OCI-LY3 (cell line): ENCODE measurements around the gene CENPI.

Experiments
- H2AFZ ChIP-seq: fragments of 200-600, 300-600 bp; shearing (Covaris generic); 2 replicates; pipeline ENCODE4 v1.6.0; 2014; ENCODE audit warnings: antibody characterized with exemption, low read depth, low read length
- H3K27ac ChIP-seq: fragments of 200-600, 300-600 bp; sonication (generic); 2 replicates; pipeline ENCODE4 v1.5.1; 2014; ENCODE audit warnings: mild to moderate bottlenecking, low read length, moderate library complexity, mixed read lengths
- H3K27me3 ChIP-seq: fragments of 200-600, 300-600 bp; sonication (generic); 2 replicates; pipeline ENCODE4 v1.6.1; 2014; ENCODE audit warnings: low read depth, low read length, mixed read lengths
- H3K36me3 ChIP-seq: fragments of 200-600, 300-600 bp; sonication (generic); replicated peaks from 2 replicates; pipeline ENCODE3; 2014; ENCODE audit warnings: low read depth, low read length, mixed read lengths
- H3K4me1 ChIP-seq: fragments of 300-600, 200-600 bp; sonication (generic); 2 replicates; pipeline ENCODE4 v1.6.1; 2014; ENCODE audit warnings: low read length, mixed read lengths
- H3K4me2 ChIP-seq: fragments of 200-600, 300-600 bp; sonication (generic); 2 replicates; pipeline ENCODE4 v1.6.1; 2014; ENCODE audit warnings: low read length, mixed read lengths
- H3K4me3 ChIP-seq: fragments of 300-600, 200-600 bp; sonication (generic); 2 replicates; pipeline ENCODE4 v1.5.1; 2014; ENCODE audit warnings: antibody characterized with exemption, mild to moderate bottlenecking, low read length, moderate library complexity
- H3K79me2 ChIP-seq: fragments of 300-600, 200-600 bp; shearing (Covaris generic); 2 replicates; pipeline ENCODE4 v1.6.1; 2014; ENCODE audit warnings: mild to moderate bottlenecking, low read length, mixed read lengths
- H3K9ac ChIP-seq: fragments of 300-600, 200-600 bp; shearing (Covaris generic); 2 replicates; pipeline ENCODE4 v1.6.0; 2014; ENCODE audit warnings: mild to moderate bottlenecking, low read length, moderate library complexity
- H3K9me3 ChIP-seq: fragments of 200-600, 300-600 bp; shearing (Covaris generic); 2 replicates; pipeline ENCODE4 v1.6.1; 2014; ENCODE audit warnings: low read length, mixed read lengths; ENCODE audit not compliant: insufficient read depth
- H4K20me1 ChIP-seq: fragments of 200-600, 300-600 bp; sonication (generic); 2 replicates; pipeline ENCODE4 v1.6.1; 2016; ENCODE audit warnings: low read length, mixed read lengths; ENCODE audit not compliant: insufficient read depth
- CTCF ChIP-seq: fragments of 200-600, 300-600 bp; sonication (generic); IDR thresholded peaks from 2 replicates; pipeline ENCODE4 v1.5.1; 2014; ENCODE audit warnings: antibody characterized with exemption, low read length, low read depth
- EZH2phosphoT487 ChIP-seq: fragments of 200-600 bp; shearing (Covaris generic); IDR thresholded peaks from 2 replicates; pipeline ENCODE4 v1.6.1; 2018; ENCODE audit warnings: antibody characterized with exemption, mixed run types, low read depth

Gene CENPI

GRCh38 chrX:101108284-101108683 lies 10.3 kb downstream of the CENPI start:
- TF ChIP-seq EZH2phosphoT487 (no peak), CTCF (no peak)
- peaks cover 14% of the 10 kb centered on the region for H3K36me3 ChIP-seq

GRCh38 chrX:101117701-101118100 lies 19.7 kb downstream of the CENPI start:
- H3K4me3 ChIP-seq = no peak overlapping the region
- TF ChIP-seq EZH2phosphoT487 (no peak), CTCF (no peak)
- no peaks in the 10 kb centered on the region for H3K4me1 ChIP-seq
- H3K27ac ChIP-seq = no peak overlapping the region
- no peaks in the 10 kb centered on the region for H3K27me3 ChIP-seq
- no peaks in the 10 kb centered on the region for H4K20me1 ChIP-seq
- no peak overlapping the region for H3K4me2 ChIP-seq
- no peak overlapping the region for H2AFZ ChIP-seq
- H3K79me2 ChIP-seq = no peaks in the 10 kb centered on the region
- H3K9me3 ChIP-seq = no peaks in the 10 kb centered on the region
- peaks cover 24% of the 10 kb centered on the region for H3K36me3 ChIP-seq
- H3K9ac ChIP-seq = no peak overlapping the region

More at GRCh38 chrX:101108284-101108683, 10.3 kb downstream of the CENPI start:
- H3K9ac ChIP-seq = no peak overlapping the region
- no peak overlapping the region for H3K4me3 ChIP-seq
- H2AFZ ChIP-seq = no peak overlapping the region
- no peaks in the 10 kb centered on the region for H3K4me1 ChIP-seq
- H3K4me2 ChIP-seq = no peak overlapping the region
- H3K27ac ChIP-seq = no peak overlapping the region
- no peaks in the 10 kb centered on the region for H3K9me3 ChIP-seq
- no peaks in the 10 kb centered on the region for H3K27me3 ChIP-seq
- no peaks in the 10 kb centered on the region for H3K79me2 ChIP-seq
- no peaks in the 10 kb centered on the region for H4K20me1 ChIP-seq

GRCh38 chrX:101136235-101136634 lies 38.2 kb downstream of the CENPI start:
- H3K4me2 ChIP-seq = no peak overlapping the region
- no peak overlapping the region for H3K4me3 ChIP-seq
- H3K36me3 ChIP-seq = peaks cover 13% of the 10 kb centered on the region
- H3K4me1 ChIP-seq = no peaks in the 10 kb centered on the region
- H3K79me2 ChIP-seq = no peaks in the 10 kb centered on the region
- H3K9me3 ChIP-seq = no peaks in the 10 kb centered on the region
- no peak overlapping the region for H2AFZ ChIP-seq
- no peak overlapping the region for H3K27ac ChIP-seq
- TF ChIP-seq EZH2phosphoT487 (no peak), CTCF (no peak)
- no peaks in the 10 kb centered on the region for H4K20me1 ChIP-seq
- H3K9ac ChIP-seq = no peak overlapping the region
- no peaks in the 10 kb centered on the region for H3K27me3 ChIP-seq
